ENCODE results near the gene AFF1. TPM values are rescaled to one million over a fixed set of nuclear protein-coding genes. Genes with fewer than 3 reads are reported as not detected.

AFF1 gene
- total and polyA plus RNA-seq, 4 donors, result 7.2 to 42.8 (median 21.5) TPM

- TF ChIP-seq ATF3 (IDR thresholded peaks at IDR 0.05), result no peak
- no peak for TF ChIP-seq SP1 (IDR thresholded peaks at IDR 0.05)
- no peak for TF ChIP-seq MAX (IDR thresholded peaks at IDR 0.05)
- no peak for TF ChIP-seq YY1 (IDR thresholded peaks at IDR 0.05)
- TF ChIP-seq FOXA2 (IDR thresholded peaks at IDR 0.05), result no peak
- TF ChIP-seq NR2F2 (IDR thresholded peaks at IDR 0.05), result no peak
- TF ChIP-seq RXRA (IDR thresholded peaks at IDR 0.05), result no peak
- no peak for TF ChIP-seq TAF1 (conservative IDR thresholded peaks at IDR 0.05)
- no peak for TF ChIP-seq FOXA1 (IDR thresholded peaks at IDR 0.05)
- no peak for TF ChIP-seq CTCF (IDR thresholded peaks at IDR 0.05; ENCODE audit: low read depth, low read length, missing input control)
- TF ChIP-seq GABPA (IDR thresholded peaks at IDR 0.05 in 1 of 2, conservative IDR thresholded peaks at IDR 0.05 in 1 of 2), result no peak
- no peak for TF ChIP-seq HNF4G (IDR thresholded peaks at IDR 0.05)
- no peak for TF ChIP-seq HNF4A (conservative IDR thresholded peaks at IDR 0.05)
- H3K4me3 ChIP-seq (ENCODE audit: low read depth in 1 of 3, low read length in 3 of 3), result no peak overlapping the region
- H3K27ac ChIP-seq (ENCODE audit: low read depth in 1 of 2, low read length in 2 of 2), result no peak overlapping the region
- peaks cover 1 to 16% (median 2%) of the 10 kb centered on the region in 4 donors for H3K36me3 ChIP-seq (ENCODE audit: control insufficient read depth in 4 of 4, insufficient read depth in 3 of 4, low read depth in 1 of 4, low read length in 3 of 4)
- 94% methylated on average over 8 of the region's 8 CpGs for WGBS
- DNase-seq (ENCODE audit: low spot score), result no peak
- H3K4me1 ChIP-seq (ENCODE audit: control insufficient read depth in 4 of 4, insufficient read depth in 4 of 4, low read length in 3 of 4), result peaks cover 0 to 22% (median 12%) of the 10 kb centered on the region in 4 donors
- H3K9ac ChIP-seq (ENCODE audit: low read depth in 1 of 2, low read length in 2 of 2), result no peak overlapping the region
- H3K9me3 ChIP-seq (ENCODE audit: control insufficient read depth in 4 of 4, low read length in 3 of 4), result no peaks in the 10 kb centered on the region
- H3K27me3 ChIP-seq (ENCODE audit: control insufficient read depth in 4 of 4, insufficient read depth in 4 of 4, low read length in 3 of 4), result no peaks in the 10 kb centered on the region
Observed at GRCh38 chr4:87088186-87088585, 153.4 kb downstream of the AFF1 start.

GRCh38 chr4:87089368-87089767, 154.6 kb downstream of the AFF1 start:
- Histone ChIP-seq H3K9me3 (ENCODE audit: control insufficient read depth in 4 of 4, low read length in 3 of 4) (no peaks in the 10 kb centered on the region), H3K27ac (ENCODE audit: low read depth in 1 of 2, low read length in 2 of 2) (peak overlapping the region in 1 of 2 donors; percentile 2), H3K27me3 (ENCODE audit: control insufficient read depth in 4 of 4, insufficient read depth in 4 of 4, low read length in 3 of 4) (no peaks in the 10 kb centered on the region), H3K36me3 (ENCODE audit: control insufficient read depth in 4 of 4, insufficient read depth in 3 of 4, low read depth in 1 of 4, low read length in 3 of 4) (peaks cover 1 to 16% (median 2%) of the 10 kb centered on the region in 4 donors), H3K4me3 (ENCODE audit: low read depth in 1 of 3, low read length in 3 of 3) (no peak overlapping the region), H3K9ac (ENCODE audit: low read depth in 1 of 2, low read length in 2 of 2) (no peak overlapping the region), H3K4me1 (ENCODE audit: control insufficient read depth in 4 of 4, insufficient read depth in 4 of 4, low read length in 3 of 4) (peaks cover 0 to 23% (median 14%) of the 10 kb centered on the region in 4 donors)
- TF ChIP-seq HNF4A (conservative IDR thresholded peaks at IDR 0.05), result peak; percentile 5 to 38
- no peak for TF ChIP-seq SP1 (IDR thresholded peaks at IDR 0.05)
- TF ChIP-seq NR2F2 (IDR thresholded peaks at IDR 0.05), result no peak
- peak in 1 of 2 donors; percentile 42 for TF ChIP-seq RXRA (IDR thresholded peaks at IDR 0.05)
- TF ChIP-seq RAD21 (IDR thresholded peaks at IDR 0.05), result peak; percentile 8 to 20
- DNase-seq (ENCODE audit: low spot score), result no peak
- WGBS, result 57% methylated on average over 3 of the region's 3 CpGs

GRCh38 chr4:87090305-87090704, 155.5 kb downstream of the AFF1 start:
- TF ChIP-seq RXRA (IDR thresholded peaks at IDR 0.05), result no peak
- no peak for TF ChIP-seq SP1 (IDR thresholded peaks at IDR 0.05)
- no peak for TF ChIP-seq ZBTB33 (IDR thresholded peaks at IDR 0.05)
- no peak for TF ChIP-seq RAD21 (IDR thresholded peaks at IDR 0.05)
- 96% methylated on average over 3 of the region's 3 CpGs for WGBS
- Histone ChIP-seq H3K4me1 (ENCODE audit: control insufficient read depth in 4 of 4, insufficient read depth in 4 of 4, low read length in 3 of 4) (peaks cover 0 to 23% (median 14%) of the 10 kb centered on the region in 4 donors), H3K27ac (ENCODE audit: low read depth in 1 of 2, low read length in 2 of 2) (no peak overlapping the region), H3K36me3 (ENCODE audit: control insufficient read depth in 4 of 4, insufficient read depth in 3 of 4, low read depth in 1 of 4, low read length in 3 of 4) (peaks cover 0 to 20% (median 2%) of the 10 kb centered on the region in 4 donors), H3K9ac (ENCODE audit: low read depth in 1 of 2, low read length in 2 of 2) (no peak overlapping the region), H3K27me3 (ENCODE audit: control insufficient read depth in 4 of 4, insufficient read depth in 4 of 4, low read length in 3 of 4) (no peaks in the 10 kb centered on the region), H3K4me3 (ENCODE audit: low read depth in 1 of 3, low read length in 3 of 3) (no peak overlapping the region), H3K9me3 (ENCODE audit: control insufficient read depth in 4 of 4, low read length in 3 of 4) (no peaks in the 10 kb centered on the region)
- no peak for DNase-seq (ENCODE audit: low spot score)

Data from liver (tissue), 9 donors.